HepG2 (cell line): Measurements from ENCODE around the gene EGLN1. TPM values are rescaled to one million over a fixed set of nuclear protein-coding genes. Genes with fewer than 3 reads are reported as not detected.

Experiments used
- ATAC-seq: fragments of 200-7000 bp; cut with Tn5 transposase; 3 replicates; pipeline ENCODE4 v1.9.1; 2020; ENCODE audit warnings: mild to moderate bottlenecking, moderate library complexity
- BruUV-seq: library from RNA; stranded (reverse); fragments of 400-500 nt; replicated peaks from 2 replicates; lab custom pipeline; 2021; lab: Mats Ljungman, UMichigan
- CTCF ChIA-PET: fragments of 300-600 bp; formaldehyde crosslinking; extraction: SDS; loops from one replicate; lab custom pipeline; 2021; ENCODE audit warnings: low total read pairs, inconsistent platforms, low intra/inter-chr PET ratio; lab: Yijun Ruan, JAX
- POLR2A ChIA-PET: fragments of 350-600 bp; sonication (Branson Sonifier 250); formaldehyde crosslinking; loops from one replicate; lab custom pipeline; 2020; ENCODE audit warnings: antibody characterized with exemption, inconsistent platforms; lab: Yijun Ruan, JAX
- DNase-seq: peaks from one replicate; pipeline ENCODE4 v3.0.0-alpha.2; 2015; ENCODE audit warnings: low spot score
- FAIRE-seq: peaks from 3 replicates; lab custom pipeline; 2011; peaks lifted over from hg19 to GRCh38; lab: Jason Lieb, UNC
- H2AFZ ChIP-seq: one replicate; pipeline ENCODE4 v1.6.1; 2011; ENCODE audit warnings: low read length, inconsistent platforms
- H3K27ac ChIP-seq: fragments of 300-600 bp; 3 replicates; pipeline ENCODE4 v1.8.0; 2011; ENCODE audit warnings: mixed run types, mild to moderate bottlenecking, mixed read lengths, low read length, inconsistent platforms; ENCODE audit not compliant: insufficient read depth; ENCODE audit errors: extremely low read length
- H3K27me3 ChIP-seq, 2 experiments: fragments of 200-600 bp in 1 of 2; 2 replicates in 1 of 2; 3 replicates in 1 of 2; pipeline versions ENCODE4 v1.6.0 to v1.8.0; 2011; ENCODE audit warnings: low read length in 2 of 2, mild to moderate bottlenecking in 2 of 2, moderate library complexity in 2 of 2, inconsistent platforms in 1 of 2; ENCODE audit not compliant: insufficient read depth in 2 of 2, control insufficient read depth in 1 of 2
- H3K36me3 ChIP-seq, 2 experiments: fragments of 200-600 bp in 1 of 2; replicated peaks in 1 of 2; 2 replicates in 1 of 2; 3 replicates in 1 of 2; pipeline versions ENCODE4 v1.5.1 to v1.8.0; 2011; ENCODE audit warnings: low read length in 2 of 2, inconsistent platforms in 1 of 2; ENCODE audit not compliant: insufficient read depth in 2 of 2, control insufficient read depth in 1 of 2
- H3K4me1 ChIP-seq: 2 replicates; pipeline ENCODE4 v1.5.1; 2012; ENCODE audit warnings: low read length, inconsistent platforms; ENCODE audit not compliant: insufficient read depth
- H3K4me2 ChIP-seq: 2 replicates; pipeline ENCODE4 v1.6.0; 2011; ENCODE audit warnings: low read depth, low read length, inconsistent platforms
- H3K4me3 ChIP-seq, 3 experiments: fragments of 200-600 bp in 1 of 3; sonication (generic), shearing (Covaris generic) in 1 of 3; replicated peaks in 1 of 3; 2 replicates each; pipeline ENCODE4 v1.5.1; 2011 to 2016; ENCODE audit warnings: low read length in 3 of 3, inconsistent platforms in 2 of 3, low read depth in 2 of 3, mild to moderate bottlenecking in 2 of 3, control low read depth in 1 of 3, mixed read lengths in 1 of 3; ENCODE audit not compliant: insufficient read depth in 1 of 3
- H3K79me2 ChIP-seq: one replicate; pipeline ENCODE4 v1.6.1; 2011; ENCODE audit warnings: low read length, inconsistent platforms; ENCODE audit not compliant: insufficient read depth
- H3K9ac ChIP-seq: 2 replicates; pipeline ENCODE4 v1.6.0; 2011; ENCODE audit warnings: mild to moderate bottlenecking, low read depth, low read length, inconsistent platforms; ENCODE audit not compliant: insufficient read depth
- H3K9me3 ChIP-seq: 2 replicates; pipeline ENCODE4 v1.5.1; 2012; ENCODE audit warnings: mild to moderate bottlenecking, low read length
- H4K20me1 ChIP-seq: 2 replicates; pipeline ENCODE4 v1.6.0; 2011; ENCODE audit warnings: inconsistent platforms, mild to moderate bottlenecking, low read length, moderate library complexity; ENCODE audit not compliant: insufficient read depth
- AKAP8 ChIP-seq: sonication (generic); formaldehyde crosslinking; IDR thresholded peaks from 2 replicates; pipeline ENCODE4 v1.5.1; 2020; ENCODE audit warnings: mild to moderate bottlenecking, missing genetic modification reagents
- ATF1 ChIP-seq: IDR thresholded peaks from 2 replicates; pipeline ENCODE4 v1.6.1; 2016; ENCODE audit warnings: mild to moderate bottlenecking, control low read depth
- ATF3 ChIP-seq: sonication (generic); formaldehyde crosslinking; IDR thresholded peaks from 2 replicates; pipeline ENCODE4 v1.4.0; 2020; ENCODE audit warnings: missing genetic modification reagents
- ATF7 ChIP-seq, 2 experiments: fragments of 450-650 bp in 1 of 2; sonication (generic) in 1 of 2; formaldehyde crosslinking in 1 of 2; IDR thresholded peaks; 2 replicates each; pipeline versions ENCODE4 v1.4.0 to v1.6.1; 2016 to 2020; ENCODE audit warnings: antibody characterized with exemption in 1 of 2, mild to moderate bottlenecking in 1 of 2, missing genetic modification reagents in 1 of 2
- CREB1 ChIP-seq, 2 experiments: fragments of 450-650 bp in 1 of 2; IDR thresholded peaks; 2 replicates each; pipeline ENCODE4 v1.6.1; 2016 to 2017; ENCODE audit warnings: control low read depth in 1 of 2, mild to moderate bottlenecking in 1 of 2, missing compliant biosample characterization in 1 of 2, missing genetic modification characterization in 1 of 2
- CREBL2 ChIP-seq: sonication (generic); formaldehyde crosslinking; IDR thresholded peaks from 2 replicates; pipeline ENCODE4 v1.8.1; 2023; ENCODE audit warnings: missing genetic modification reagents, mild to moderate bottlenecking, borderline replicate concordance
- CREM ChIP-seq, 2 experiments: sonication (generic) in 1 of 2; formaldehyde crosslinking in 1 of 2; IDR thresholded peaks; 2 replicates each; pipeline versions ENCODE4 v1.4.0 to v1.6.1; 2016 to 2020; ENCODE audit warnings: antibody characterized with exemption in 1 of 2, mild to moderate bottlenecking in 1 of 2, missing genetic modification reagents in 1 of 2
- ELF3 ChIP-seq: IDR thresholded peaks from 2 replicates; pipeline ENCODE4 v1.6.1; 2016; ENCODE audit warnings: missing genetic modification reagents, missing compliant biosample characterization
- ETV5 ChIP-seq: IDR thresholded peaks from 2 replicates; pipeline ENCODE4 v1.6.1; 2018; ENCODE audit warnings: missing biosample characterization, missing genetic modification reagents, inconsistent platforms, borderline replicate concordance
- FOSL2 ChIP-seq: sonication (generic); formaldehyde crosslinking; IDR thresholded peaks from 2 replicates; pipeline ENCODE4 v1.4.0; 2020; ENCODE audit warnings: missing genetic modification reagents
- FOXC1 ChIP-seq: sonication (generic); formaldehyde crosslinking; IDR thresholded peaks from 2 replicates; pipeline ENCODE4 v1.8.0; 2022; ENCODE audit warnings: mild to moderate bottlenecking, missing genetic modification reagents, borderline replicate concordance
- GABPA ChIP-seq, 2 experiments: IDR thresholded peaks; 2 replicates each; pipeline ENCODE4 v1.6.1; 2011 to 2016; ENCODE audit warnings: low read depth in 2 of 2, low read length in 1 of 2, missing biosample characterization in 1 of 2, missing genetic modification characterization in 1 of 2
- GATAD2A ChIP-seq: IDR thresholded peaks from 2 replicates; pipeline ENCODE4 v1.6.1; 2016
- HMG20A ChIP-seq: IDR thresholded peaks from 2 replicates; pipeline ENCODE4 v1.6.1; 2016; ENCODE audit warnings: borderline replicate concordance
- HNF4A ChIP-seq: sonication (generic); formaldehyde crosslinking; IDR thresholded peaks from 2 replicates; pipeline ENCODE4 v1.4.0; 2020; ENCODE audit warnings: missing genetic modification reagents
- MIER3 ChIP-seq: IDR thresholded peaks from 2 replicates; pipeline ENCODE4 v1.6.1; 2016; ENCODE audit warnings: missing compliant biosample characterization, borderline replicate concordance
- NFE2L2 ChIP-seq: fragments of 150-350 bp; IDR thresholded peaks from 2 replicates; pipeline ENCODE4 v1.6.1; 2014; ENCODE audit warnings: low read length
- SAP130 ChIP-seq: IDR thresholded peaks from 2 replicates; pipeline ENCODE4 v1.6.1; 2016; ENCODE audit warnings: low read depth
- TCF12 ChIP-seq, 2 experiments: fragments of 450-650 bp in 1 of 2; sonication (generic) in 1 of 2; formaldehyde crosslinking in 1 of 2; IDR thresholded peaks; 2 replicates each; pipeline versions ENCODE4 v1.6.1 to v1.8.0; 2017 to 2022; ENCODE audit warnings: antibody characterized with exemption in 1 of 2, mild to moderate bottlenecking in 1 of 2, missing genetic modification reagents in 1 of 2, moderate library complexity in 1 of 2
- TEAD3 ChIP-seq: optimal IDR thresholded peaks from 2 replicates; pipeline ENCODE3; 2016; ENCODE audit warnings: borderline replicate concordance
- ZBTB21 ChIP-seq: sonication (generic); formaldehyde crosslinking; IDR thresholded peaks from 2 replicates; pipeline ENCODE4 v1.4.0; 2020; ENCODE audit warnings: missing genetic modification reagents
- ZNF282 ChIP-seq: fragments of 450-650 bp; IDR thresholded peaks from 2 replicates; pipeline ENCODE4 v1.6.1; 2018; ENCODE audit not compliant: partially characterized antibody
- ZNF292 ChIP-seq: sonication (generic); formaldehyde crosslinking; IDR thresholded peaks from 2 replicates; pipeline ENCODE4 v1.8.1; 2022; ENCODE audit warnings: mild to moderate bottlenecking, low read depth, missing genetic modification reagents, borderline replicate concordance
- ZNF460 ChIP-seq: sonication (generic); formaldehyde crosslinking; IDR thresholded peaks from 2 replicates; pipeline ENCODE4 v1.5.1; 2020; ENCODE audit warnings: missing genetic modification reagents, mild to moderate bottlenecking, borderline replicate concordance
- WGBS: methylation state at CpG from one replicate; pipeline ENCODE4 v1.1.6; 2017; ENCODE audit warnings: low lambda C conversion rate; 5-methylcytosine and 5-hydroxymethylcytosine counted together
- in situ Hi-C: cut with HindIII; loops from 2 replicates; pipeline ENCODE4 v1.10.0; 2017; ENCODE audit warnings: low pct_unique_long_range_greater_than_20kb; ENCODE audit not compliant: extremely low pct_ligation_motif_present
- intact Hi-C: fragments of 100-400 bp; cut with micrococcal nuclease; formaldehyde crosslinking; loops from one replicate; pipeline ENCODE4 v1.10.0; 2022; ENCODE audit not compliant: unreplicated experiment
- polyA plus RNA-seq, 8 experiments: library from polyadenylated mRNA; depleted of rRNA in 3 of 8; stranded (reverse) in 7 of 8; unstranded in 1 of 8; fragments of >200 nt; fragmentation: Illumina TruSeq in 4 of 8; extraction: Trizol in 4 of 8; gene quantifications; 2 replicates each; pipeline versions ENCODE4 v1.2.1 to v1.2.3, GENCODE V29; 2011 to 2016; ENCODE audit warnings: low read depth in 4 of 8, missing spikeins in 1 of 8, mixed read lengths in 1 of 8; ENCODE audit not compliant: insufficient read depth in 1 of 8
- total RNA-seq, 5 experiments: library from RNA; depleted of rRNA; stranded (reverse); fragments of >200 nt; fragmentation: Illumina TruSeq; extraction: Trizol; gene quantifications; 2 replicates each; pipeline ENCODE4 v1.2.3, GENCODE V29; 2016; ENCODE audit warnings: low read depth in 1 of 5

Gene EGLN1
- total and polyA plus RNA-seq, 2 of the 13 experiments (the other 11 are each of a cell fraction or from before 2014, with no cell fraction given): 34.4 to 44.1 TPM

- H3K4me2 ChIP-seq: peak overlapping the region; percentile 9
- no peaks in the 10 kb centered on the region for H3K27me3 ChIP-seq
- CTCF ChIA-PET: no interaction called here
- intact Hi-C loops (no loop called here), in situ Hi-C loops (no loop called here)
- peaks cover 1 to 21% of the 10 kb centered on the region in 2 experiments; a peak in 4 of 5 replicates for H3K36me3 ChIP-seq
- POLR2A ChIA-PET: interaction anchor here (0.9 kb wide), 2 partner anchors 58 to 153 kb away, joined by 3 read pairs; partner anchors contain the start of genes EXOC8 and SPRTN
- ATAC-seq (peak; percentile 81), FAIRE-seq (peak; percentile 43), DNase-seq (peak; percentile 74)
- H3K79me2 ChIP-seq: peaks cover 96% of the 10 kb centered on the region
- peaks cover 77% of the 10 kb centered on the region for H3K4me1 ChIP-seq
- no peak overlapping the region for H2AFZ ChIP-seq
- TSS peak; percentile 43 for BruUV-seq
- H4K20me1 ChIP-seq: peaks cover 75% of the 10 kb centered on the region
- H3K9me3 ChIP-seq: no peaks in the 10 kb centered on the region
- 57% methylated on average over 10 of the region's 10 CpGs for WGBS
- H3K4me3 ChIP-seq: no peak overlapping the region
- peak overlapping the region; percentile 44 for H3K27ac ChIP-seq
- 0 out of 2 replicates have a peak overlapping the region, but pooled peaks have one; percentile 6 for H3K9ac ChIP-seq
- TF ChIP-seq SAP130 (CRISPR knock-in tag): peak; percentile 45; the same call in 1 of the 2 replicates
- TF ChIP-seq ELF3 (CRISPR knock-in tag): peak; percentile 30; the same call in 1 of the 2 replicates
- TF ChIP-seq ZNF460 (CRISPR knock-in tag): no peak
- peak; percentile 82 for TF ChIP-seq ATF3 (CRISPR knock-in tag)
- peak; percentile 56 for TF ChIP-seq FOSL2 (CRISPR knock-in tag)
- TF ChIP-seq ATF1 (CRISPR knock-in tag): peak; percentile 28; the same call in 1 of the 2 replicates
- TF ChIP-seq TEAD3 (CRISPR knock-in tag): peak; percentile 57
- TF ChIP-seq MIER3 (CRISPR knock-in tag): 0 out of 2 replicates have a peak, but pooled peaks have one; percentile 21
- no peak for TF ChIP-seq TCF12 (IDR thresholded peaks at IDR 0.05)
- no peak for TF ChIP-seq TCF12 (CRISPR knock-in tag; IDR thresholded peaks at IDR 0.05)
- no peak for TF ChIP-seq NFE2L2
- peak; percentile 82 for TF ChIP-seq CREB1 (IDR thresholded peaks at IDR 0.05)
- TF ChIP-seq CREB1 (CRISPR knock-in tag; IDR thresholded peaks at IDR 0.05): peak; percentile 59
- peak; percentile 13; the same call in 1 of the 2 replicates for TF ChIP-seq GATAD2A (CRISPR knock-in tag)
- TF ChIP-seq ATF7 (IDR thresholded peaks at IDR 0.05): peak; percentile 86
- no peak for TF ChIP-seq ATF7 (CRISPR knock-in tag; IDR thresholded peaks at IDR 0.05)
- 0 out of 2 replicates have a peak, but pooled peaks have one; percentile 18 for TF ChIP-seq CREM (IDR thresholded peaks at IDR 0.05)
- TF ChIP-seq CREM (CRISPR knock-in tag; IDR thresholded peaks at IDR 0.05): no peak
- TF ChIP-seq ZBTB21 (CRISPR knock-in tag): peak; percentile 92
- no peak for TF ChIP-seq AKAP8 (CRISPR knock-in tag)
- TF ChIP-seq HMG20A (CRISPR knock-in tag): peak; percentile 36; the same call in 1 of the 2 replicates
- peak; percentile 35; the same call in 1 of the 2 replicates for TF ChIP-seq ZNF292
- no peak for TF ChIP-seq FOXC1
- TF ChIP-seq CREBL2 (CRISPR knock-in tag): no peak
- TF ChIP-seq ZNF282: no peak
- TF ChIP-seq HNF4A (CRISPR knock-in tag): peak; percentile 26; the same call in 1 of the 2 replicates
- TF ChIP-seq ETV5: peak; percentile 60; the same call in 1 of the 2 replicates
- TF ChIP-seq GABPA (IDR thresholded peaks at IDR 0.05; ENCODE audit: low read depth, low read length): no peak
- 0 out of 2 replicates have a peak, but pooled peaks have one; percentile 29 for TF ChIP-seq GABPA (CRISPR knock-in tag; IDR thresholded peaks at IDR 0.05; ENCODE audit: low read depth)
Observed at GRCh38 chr1:231395076-231395997, 26.8 kb downstream of the EGLN1 start.
